Brain microvascular endothelial cell (primary cell): ENCODE results near the gene ST6GALNAC6.

ENCODE experiments used
- DNase-seq: peaks from one replicate; pipeline ENCODE4 v3.0.0-alpha.2; 2020
- H3K27ac ChIP-seq: fragments of 250-450 bp; sonication (Bioruptor Pico); 2 replicates; pipeline ENCODE4 v1.5.1; 2020; ENCODE audit warnings: mild to moderate bottlenecking, moderate library complexity
- H3K27me3 ChIP-seq: fragments of 250-450 bp; sonication (Bioruptor Pico); replicated peaks from 2 replicates; pipeline ENCODE4 v1.5.1; 2020; ENCODE audit warnings: mild to moderate bottlenecking
- H3K36me3 ChIP-seq: fragments of 250-450 bp; sonication (Bioruptor Pico); replicated peaks from 2 replicates; pipeline ENCODE4 v1.5.1; 2020; ENCODE audit warnings: mild to moderate bottlenecking
- H3K4me3 ChIP-seq: 2 replicates; pipeline ENCODE4 v1.5.1; 2011; ENCODE audit warnings: low read depth, mild to moderate bottlenecking, control low read depth, low read length, moderate library complexity
- CTCF ChIP-seq: IDR thresholded peaks from 2 replicates; pipeline ENCODE4 v1.5.1; 2011; ENCODE audit warnings: low read depth, mild to moderate bottlenecking, moderate library complexity, low read length, control low read depth, inconsistent platforms; ENCODE audit errors: missing control alignments
- in situ Hi-C: cut with HindIII; loops from 2 replicates; pipeline ENCODE4 v1.10.0; 2017; ENCODE audit warnings: low sequenced_read_pairs, low pct_ligation_motif_present

Gene ST6GALNAC6

DNA sequence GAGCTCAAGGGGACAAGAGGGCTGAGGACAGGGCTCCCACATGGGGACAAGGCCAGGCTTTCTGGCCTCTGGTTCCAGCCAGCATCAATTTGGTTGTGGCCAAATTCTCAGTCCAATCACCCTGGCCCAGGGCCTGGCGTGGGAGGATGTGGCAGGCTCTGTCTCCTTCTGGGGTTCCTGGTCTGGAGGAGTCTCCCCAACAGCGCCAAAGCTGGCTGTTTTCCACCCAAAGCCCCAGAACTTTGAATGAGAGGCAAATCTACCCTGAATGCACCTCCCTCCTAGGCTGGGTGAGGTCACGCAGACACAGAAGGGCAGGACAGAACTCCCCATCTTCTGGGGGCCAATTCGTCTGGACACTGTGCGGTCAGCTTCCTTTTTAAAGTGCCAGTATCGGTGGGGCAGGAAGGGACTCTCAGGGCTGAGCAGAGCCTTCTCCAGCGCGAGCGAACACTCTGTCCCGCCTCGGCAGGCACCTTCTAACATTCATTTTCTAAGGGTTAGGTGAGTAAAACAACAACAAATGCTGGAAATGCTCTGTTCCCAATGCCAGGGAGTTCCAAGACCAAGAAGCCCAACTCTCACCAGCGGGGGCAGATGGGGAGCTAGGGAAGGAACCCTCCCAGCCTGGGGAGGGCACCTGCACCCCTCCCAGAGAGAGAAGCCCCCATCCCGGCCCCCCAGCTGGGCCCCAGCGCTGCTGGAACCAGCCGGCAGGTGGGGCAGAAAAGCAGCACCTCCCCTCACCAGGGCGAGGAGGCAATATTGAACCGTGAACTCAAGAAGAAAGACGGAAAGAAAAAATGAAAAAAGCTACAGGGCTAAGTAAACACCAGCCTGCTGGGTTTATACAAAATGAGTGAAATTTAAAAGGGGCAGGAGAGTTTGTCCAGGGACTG lies 41.9 kb upstream of the ST6GALNAC6 start:
- Histone ChIP-seq H3K36me3 (no peaks in the 10 kb centered on the region), H3K4me3 (no peak overlapping the region), H3K27me3 (no peaks in the 10 kb centered on the region), H3K27ac (no peak overlapping the region)
- in situ Hi-C loops = no loop called here
- DNase-seq = no peak
- TF ChIP-seq CTCF = no peak

- Histone ChIP-seq H3K27ac (no peak overlapping the region), H3K4me3 (no peak overlapping the region), H3K27me3 (no peaks in the 10 kb centered on the region), H3K36me3 (peaks cover 3% of the 10 kb centered on the region)
- DNase-seq = no peak
- TF ChIP-seq CTCF = no peak
- in situ Hi-C loops = no loop called here
These were observed 41.2 kb upstream of the ST6GALNAC6 start for GRCh38 chr9:127940593-127940992.

DNA sequence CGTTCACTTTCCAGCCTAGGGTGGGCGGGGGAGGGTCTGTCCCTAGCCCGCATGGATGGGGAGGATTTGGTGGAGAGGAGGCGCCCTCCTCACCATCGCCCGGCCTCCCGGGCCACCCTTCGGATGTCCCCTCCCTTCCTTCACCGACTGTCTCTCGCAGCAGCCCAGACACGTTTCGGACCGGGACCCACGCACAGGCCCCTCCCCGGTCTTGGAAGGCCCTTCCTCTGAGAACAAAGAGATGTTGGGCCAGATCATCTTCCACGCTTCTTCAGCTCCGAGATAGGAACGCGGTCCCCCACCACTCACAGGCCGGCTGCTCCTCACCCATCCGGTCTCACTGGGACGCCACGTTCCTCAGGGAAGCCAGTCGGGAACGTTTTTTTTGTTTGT lies 38.9 kb upstream of the ST6GALNAC6 start:
- H3K27ac ChIP-seq = no peak overlapping the region
- in situ Hi-C loops = no loop called here
- H3K36me3 ChIP-seq = peaks cover 10% of the 10 kb centered on the region
- no peaks in the 10 kb centered on the region for H3K27me3 ChIP-seq
- peak overlapping the region; percentile 93 for H3K4me3 ChIP-seq
- TF ChIP-seq CTCF = no peak
- DNase-seq = no peak

DNA sequence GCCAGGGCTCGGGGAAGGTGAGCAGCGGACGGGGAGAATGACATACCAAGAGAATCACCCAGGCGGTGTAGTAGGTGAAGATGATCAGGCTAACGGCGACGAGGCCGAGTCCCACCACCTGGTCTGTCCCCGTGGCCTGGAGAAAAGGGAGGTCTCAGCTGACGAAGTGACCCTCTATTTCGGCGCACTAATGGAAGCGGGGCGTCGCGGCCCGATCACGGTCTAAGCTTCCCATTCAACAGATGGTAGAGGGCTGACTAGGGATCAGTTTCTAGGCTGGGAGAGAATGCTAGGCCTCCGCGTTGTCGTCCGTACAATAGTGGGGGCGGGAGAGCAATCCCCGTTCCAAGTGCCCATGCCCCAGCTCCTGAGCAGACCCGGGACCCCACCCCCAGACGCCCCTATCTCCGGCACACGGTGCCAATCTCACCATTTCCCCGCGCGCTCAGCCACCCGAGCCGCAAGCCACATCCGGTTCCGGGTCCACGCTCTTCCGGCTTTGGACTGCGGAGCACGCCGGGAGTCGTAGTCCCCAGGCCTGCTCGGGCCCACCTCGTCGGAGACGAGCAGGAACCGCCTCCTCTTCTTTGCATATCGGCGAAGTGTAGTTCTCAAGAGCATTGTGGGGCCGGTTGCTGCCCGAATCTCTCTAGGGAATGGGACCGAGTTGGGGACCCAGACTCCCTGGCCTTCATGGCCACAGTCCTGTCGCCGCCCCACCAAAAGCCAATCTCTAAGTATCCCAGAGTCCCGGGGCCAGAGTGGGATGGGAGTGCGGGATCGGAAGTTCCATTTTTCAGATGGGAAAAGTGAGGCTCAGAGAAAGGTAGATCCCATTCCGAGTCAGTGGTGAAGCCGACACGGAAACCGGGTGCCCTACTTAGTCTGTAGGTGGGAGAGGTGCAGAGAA lies 38.2 kb upstream of the ST6GALNAC6 start, which contains the start of gene DPM2:
Gene DPM2 (minus strand): TSS at position 467 of the 910 bp plus-strand sequence. CDS start 34 bp downstream, at position 433.
- in situ Hi-C loops = no loop called here
- peak within 1 kb of the TSS; percentile 93 for H3K4me3 ChIP-seq

DNA sequence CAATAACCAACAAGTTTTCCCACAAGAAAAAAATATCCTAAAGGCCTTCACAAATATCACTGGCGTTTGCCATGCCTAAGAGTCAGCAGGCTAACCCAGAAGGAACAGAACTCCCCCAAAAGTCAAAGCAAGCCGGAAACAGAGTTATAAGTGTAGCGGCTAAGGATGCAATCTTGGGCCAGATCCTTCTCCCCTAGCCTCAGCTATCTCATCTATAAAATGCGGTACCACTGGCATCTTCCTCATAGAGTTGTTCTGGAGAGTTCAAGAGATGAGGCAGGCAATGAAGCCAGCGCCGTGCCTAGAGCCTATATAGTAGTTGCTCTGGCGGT lies 37.6 kb upstream of the ST6GALNAC6 start:
- Histone ChIP-seq H3K36me3 (peaks cover 10% of the 10 kb centered on the region), H3K27ac (peak overlapping the region; percentile 75), H3K27me3 (no peaks in the 10 kb centered on the region), H3K4me3 (peak overlapping the region; percentile 93)
- in situ Hi-C loops = no loop called here
- no peak for DNase-seq
- no peak for TF ChIP-seq CTCF

More for the DNA sequence above, 38.2 kb upstream of the ST6GALNAC6 start, which contains the start of gene DPM2:
- no peak for TF ChIP-seq CTCF
- peak; percentile 72 for DNase-seq
- no peaks in the 10 kb centered on the region for H3K27me3 ChIP-seq
- peaks cover 10% of the 10 kb centered on the region for H3K36me3 ChIP-seq
- peak within 1 kb of the TSS; percentile 75 for H3K27ac ChIP-seq
